Measurements from ENCODE around the gene MLYCD. TPM values are rescaled to one million over a fixed set of nuclear protein-coding genes. Genes with fewer than 3 reads are reported as not detected.

Gene MLYCD
- total and polyA plus RNA-seq, 2 donors (not counting 1 experiment from before 2014, with no cell fraction given), result 2.3 to 17.1 TPM

DNA sequence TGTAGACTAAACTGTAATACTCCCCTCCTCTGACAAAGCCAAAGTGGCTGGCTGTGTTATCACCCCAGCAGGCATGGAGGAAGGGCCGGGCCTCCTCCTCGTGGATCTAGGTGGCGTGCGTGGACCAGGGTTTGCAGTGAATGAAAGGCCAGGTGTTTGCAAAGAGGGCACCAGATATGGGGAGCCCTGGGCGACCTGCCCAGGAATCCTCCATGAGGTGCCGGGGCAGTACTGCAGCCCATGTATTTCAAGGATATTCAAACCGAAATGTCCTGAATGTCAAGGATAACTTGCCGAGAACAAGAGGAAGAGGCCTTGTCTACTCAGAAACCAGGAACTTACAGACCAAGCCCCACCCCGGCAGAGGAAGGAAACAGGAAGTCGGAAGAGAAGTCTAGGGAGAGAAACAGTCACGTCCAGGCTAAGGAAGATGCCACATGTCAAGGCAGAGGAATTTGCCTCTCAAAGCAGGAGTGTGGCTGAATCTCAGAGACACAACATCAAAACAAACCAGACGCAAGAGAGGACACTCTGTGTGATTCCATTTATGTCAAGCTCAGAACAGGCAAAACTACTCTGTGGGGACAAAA is 40.4 kb downstream of the MLYCD start:
- Histone ChIP-seq H3K9ac (ENCODE audit: low read length) (no peak overlapping the region), H3K4me2 (replicated peaks; ENCODE audit: low read depth, low read length, poor library complexity, severe bottlenecking) (no peak overlapping the region), H3K27ac (ENCODE audit: low read length in 2 of 2) (no peak overlapping the region), H3K36me3 (replicated peaks in 1 of 2; ENCODE audit: control extremely low read depth in 1 of 2, control insufficient read depth in 1 of 2, extremely low read depth in 1 of 2, insufficient read depth in 2 of 2, low read length in 1 of 2) (no peaks in the 10 kb centered on the region), H2AFZ (ENCODE audit: insufficient read depth, low read depth, low read length, poor library complexity, severe bottlenecking) (no peak overlapping the region), H3K27me3 (replicated peaks in 1 of 4; ENCODE audit: control extremely low read depth in 1 of 4, control insufficient read depth in 3 of 4, insufficient read depth in 4 of 4, low read length in 3 of 4) (no peaks in the 10 kb centered on the region), H3K4me3 (ENCODE audit: control extremely low read depth in 1 of 5, extremely low read depth in 1 of 5, insufficient read depth in 1 of 5, low read depth in 2 of 5, low read length in 4 of 5) (no peak overlapping the region), H3K9me3 (ENCODE audit: control extremely low read depth in 1 of 3, control insufficient read depth in 2 of 3, insufficient read depth in 1 of 3, low read length in 2 of 3) (no peaks in the 10 kb centered on the region), H4K20me1 (ENCODE audit: control insufficient read depth, insufficient read depth, low read length, poor library complexity, severe bottlenecking) (no peaks in the 10 kb centered on the region), H3K79me2 (ENCODE audit: control insufficient read depth, insufficient read depth, low read length) (no peaks in the 10 kb centered on the region), H3K4me1 (ENCODE audit: control insufficient read depth in 2 of 2, insufficient read depth in 2 of 2, low read length in 2 of 2) (no peaks in the 10 kb centered on the region)
- intact Hi-C loops (cut with micrococcal nuclease), result no loop called here
- POLR2A ChIA-PET, result no interaction called here
- CTCF ChIA-PET, result no interaction called here
- Mint-ChIP-seq H3K27me3 (peaks cover 7% of the 10 kb centered on the region), H3K4me1 (peaks cover 4% of the 10 kb centered on the region), H3K4me3 (no peak overlapping the region), H3K27ac (no peak overlapping the region), H3K9me3 (ENCODE audit: insufficient read depth) (no peaks in the 10 kb centered on the region)
- ATAC-seq (ENCODE audit: low read depth) (no peak), DNase-seq (no peak)
- TF ChIP-seq, protein P1, sequence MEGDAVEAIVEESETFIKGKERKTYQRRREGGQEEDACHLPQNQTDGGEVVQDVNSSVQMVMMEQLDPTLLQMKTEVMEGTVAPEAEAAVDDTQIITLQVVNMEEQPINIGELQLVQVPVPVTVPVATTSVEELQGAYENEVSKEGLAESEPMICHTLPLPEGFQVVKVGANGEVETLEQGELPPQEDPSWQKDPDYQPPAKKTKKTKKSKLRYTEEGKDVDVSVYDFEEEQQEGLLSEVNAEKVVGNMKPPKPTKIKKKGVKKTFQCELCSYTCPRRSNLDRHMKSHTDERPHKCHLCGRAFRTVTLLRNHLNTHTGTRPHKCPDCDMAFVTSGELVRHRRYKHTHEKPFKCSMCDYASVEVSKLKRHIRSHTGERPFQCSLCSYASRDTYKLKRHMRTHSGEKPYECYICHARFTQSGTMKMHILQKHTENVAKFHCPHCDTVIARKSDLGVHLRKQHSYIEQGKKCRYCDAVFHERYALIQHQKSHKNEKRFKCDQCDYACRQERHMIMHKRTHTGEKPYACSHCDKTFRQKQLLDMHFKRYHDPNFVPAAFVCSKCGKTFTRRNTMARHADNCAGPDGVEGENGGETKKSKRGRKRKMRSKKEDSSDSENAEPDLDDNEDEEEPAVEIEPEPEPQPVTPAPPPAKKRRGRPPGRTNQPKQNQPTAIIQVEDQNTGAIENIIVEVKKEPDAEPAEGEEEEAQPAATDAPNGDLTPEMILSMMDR (IDR thresholded peaks at IDR 0.05), result no peak
- TF ChIP-seq EZH2 (IDR thresholded peaks at IDR 0.05; ENCODE audit: borderline replicate concordance, insufficient read depth, low read depth, low read length, poor library complexity, severe bottlenecking), result no peak
- 89% methylated on average over 8 of the region's 12 CpGs for WGBS (ENCODE audit: insufficient coverage)

DNA sequence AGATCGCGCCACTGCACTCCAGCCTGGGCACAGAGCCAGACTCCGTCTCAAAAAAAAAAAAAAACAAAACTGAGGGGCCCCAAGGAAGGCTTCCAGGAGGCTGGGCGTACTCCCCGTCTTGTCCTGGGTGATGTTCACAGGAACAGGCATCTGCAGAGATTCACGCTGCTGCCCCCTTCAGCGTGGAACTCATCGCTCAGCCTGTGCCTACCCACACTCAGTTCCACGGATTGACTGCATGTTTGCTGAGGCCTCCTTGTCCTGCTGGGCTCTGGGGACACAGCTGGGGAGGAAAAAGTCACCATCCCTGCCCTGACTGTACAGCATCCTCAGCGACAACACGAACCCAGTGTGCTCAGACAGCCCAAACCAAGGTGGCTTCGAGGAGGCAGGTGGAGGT is 41.2 kb downstream of the MLYCD start:
- Mint-ChIP-seq H3K27me3 (peaks cover 7% of the 10 kb centered on the region), H3K4me1 (peaks cover 4% of the 10 kb centered on the region), H3K27ac (no peak overlapping the region), H3K4me3 (no peak overlapping the region), H3K9me3 (ENCODE audit: insufficient read depth) (no peaks in the 10 kb centered on the region)
- no peaks in the 10 kb centered on the region for H4K20me1 ChIP-seq (ENCODE audit: control insufficient read depth, insufficient read depth, low read length, poor library complexity, severe bottlenecking)
- H3K79me2 ChIP-seq (ENCODE audit: control insufficient read depth, insufficient read depth, low read length), result no peaks in the 10 kb centered on the region
- ChIA-PET CTCF (interaction anchor here (0.9 kb wide), 1 partner anchor 17 kb away, joined by 3 read pairs; no protein-coding TSS in a partner anchor), POLR2A (no interaction called here)
- H3K27ac ChIP-seq (ENCODE audit: low read length in 2 of 2), result no peak overlapping the region
- no peak overlapping the region for H3K9ac ChIP-seq (ENCODE audit: low read length)
- no peak overlapping the region for H3K4me2 ChIP-seq (replicated peaks; ENCODE audit: low read depth, low read length, poor library complexity, severe bottlenecking)
- intact Hi-C loops (cut with micrococcal nuclease), result no loop called here
- DNase-seq, result no peak
- 85% methylated on average over 9 of the region's 12 CpGs for WGBS (ENCODE audit: insufficient coverage)
- H3K4me3 ChIP-seq (ENCODE audit: control extremely low read depth in 1 of 5, extremely low read depth in 1 of 5, insufficient read depth in 1 of 5, low read depth in 2 of 5, low read length in 4 of 5), result no peak overlapping the region
- no peak overlapping the region for H2AFZ ChIP-seq (ENCODE audit: insufficient read depth, low read depth, low read length, poor library complexity, severe bottlenecking)
- no peaks in the 10 kb centered on the region for H3K4me1 ChIP-seq (ENCODE audit: control insufficient read depth in 2 of 2, insufficient read depth in 2 of 2, low read length in 2 of 2)
- TF ChIP-seq, protein P1 (IDR thresholded peaks at IDR 0.05), result no peak
- TF ChIP-seq EZH2 (IDR thresholded peaks at IDR 0.05; ENCODE audit: borderline replicate concordance, insufficient read depth, low read depth, low read length, poor library complexity, severe bottlenecking), result no peak
- H3K9me3 ChIP-seq (ENCODE audit: control extremely low read depth in 1 of 3, control insufficient read depth in 2 of 3, insufficient read depth in 1 of 3, low read length in 2 of 3), result no peaks in the 10 kb centered on the region
- no peak for ATAC-seq (ENCODE audit: low read depth)
- H3K27me3 ChIP-seq (replicated peaks in 1 of 4; ENCODE audit: control extremely low read depth in 1 of 4, control insufficient read depth in 3 of 4, insufficient read depth in 4 of 4, low read length in 3 of 4), result no peaks in the 10 kb centered on the region
- no peaks in the 10 kb centered on the region for H3K36me3 ChIP-seq (replicated peaks in 1 of 2; ENCODE audit: control extremely low read depth in 1 of 2, control insufficient read depth in 1 of 2, extremely low read depth in 1 of 2, insufficient read depth in 2 of 2, low read length in 1 of 2)

All from B cell (primary cell).